HepG2 (cell line): ENCODE data around the gene ZFP14.

ENCODE experiments used
- BRF2 ChIP-seq: sonication (generic); formaldehyde crosslinking; IDR thresholded peaks from 2 replicates; pipeline ENCODE4 v1.8.1; 2022; ENCODE audit warnings: mild to moderate bottlenecking, missing genetic modification reagents
- CTCF ChIP-seq: sonication (generic); formaldehyde crosslinking; IDR thresholded peaks from 2 replicates; pipeline ENCODE4 v1.5.0; 2020; ENCODE audit warnings: mild to moderate bottlenecking, missing genetic modification reagents, moderate library complexity
- FOXA1 ChIP-seq, 2 experiments: fragments of 450-650 bp in 1 of 2; sonication (generic) in 1 of 2; formaldehyde crosslinking in 1 of 2; IDR thresholded peaks; 2 replicates each; pipeline versions ENCODE4 v1.4.0 to v1.6.1; 2016 to 2020; ENCODE audit warnings: missing genetic modification reagents in 1 of 2
- GATAD1 ChIP-seq: IDR thresholded peaks from 2 replicates; pipeline ENCODE4 v1.6.1; 2016; ENCODE audit warnings: missing genetic modification reagents, missing compliant biosample characterization
- HOXD1 ChIP-seq: sonication (generic); formaldehyde crosslinking; IDR thresholded peaks from 2 replicates; pipeline ENCODE4 v1.5.0; 2020; ENCODE audit warnings: missing genetic modification reagents
- NFE2L1 ChIP-seq: sonication (generic); formaldehyde crosslinking; IDR thresholded peaks from 2 replicates; pipeline ENCODE4 v1.4.0; 2020; ENCODE audit warnings: missing genetic modification reagents, mild to moderate bottlenecking, borderline replicate concordance
- PHB2 ChIP-seq: fragments of 450-650 bp; IDR thresholded peaks from 2 replicates; pipeline ENCODE4 v1.6.1; 2018; ENCODE audit not compliant: partially characterized antibody
- ZNF335 ChIP-seq: sonication (generic); formaldehyde crosslinking; IDR thresholded peaks from 2 replicates; pipeline ENCODE4 v1.4.0; 2020; ENCODE audit warnings: missing genetic modification reagents
- ZNF496 ChIP-seq: sonication (generic); formaldehyde crosslinking; IDR thresholded peaks from 2 replicates; pipeline ENCODE4 v1.8.1; 2023; ENCODE audit warnings: mild to moderate bottlenecking, moderate library complexity, missing genetic modification reagents; ENCODE audit not compliant: insufficient replicate concordance
- TF ChIP-seq, protein P1 (sequence below): IDR thresholded peaks from 2 replicates; pipeline ENCODE4 v1.6.1; 2012; ENCODE audit warnings: inconsistent platforms

GRCh38 chr19:36363845-36364244, 15.2 kb downstream of the ZFP14 start:
- TF ChIP-seq ZNF335, result no peak
- TF ChIP-seq CTCF (CRISPR knock-in tag), result no peak
- TF ChIP-seq BRF2 (CRISPR knock-in tag), result no peak
- TF ChIP-seq NFE2L1 (CRISPR knock-in tag), result no peak
- TF ChIP-seq, protein P1, sequence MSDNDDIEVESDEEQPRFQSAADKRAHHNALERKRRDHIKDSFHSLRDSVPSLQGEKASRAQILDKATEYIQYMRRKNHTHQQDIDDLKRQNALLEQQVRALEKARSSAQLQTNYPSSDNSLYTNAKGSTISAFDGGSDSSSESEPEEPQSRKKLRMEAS, result no peak
- no peak for TF ChIP-seq HOXD1 (CRISPR knock-in tag)
- TF ChIP-seq ZNF496 (CRISPR knock-in tag), result no peak
- no peak for TF ChIP-seq GATAD1 (CRISPR knock-in tag)
- TF ChIP-seq FOXA1 (IDR thresholded peaks at IDR 0.05), result no peak
- no peak for TF ChIP-seq FOXA1 (CRISPR knock-in tag; IDR thresholded peaks at IDR 0.05)
- TF ChIP-seq PHB2, result no peak
